Epidermal melanocyte (primary cell): ENCODE data around the gene LMF2.

Source experiments
- DNase-seq: peaks from one replicate; pipeline ENCODE4 v3.0.0; 2011; ENCODE audit warnings: low spot score; ENCODE audit not compliant: insufficient read length

Gene LMF2

GRCh38 chr22:50467341-50467740, 40.2 kb downstream of the LMF2 start:
- DNase-seq, result no peak

- no peak for DNase-seq
These were observed 42.2 kb downstream of the LMF2 start for GRCh38 chr22:50465066-50465930.

GRCh38 chr22:50464451-50464850, 43.1 kb downstream of the LMF2 start:
- DNase-seq, result no peak

- no peak for DNase-seq
These were observed 44.2 kb downstream of the LMF2 start for GRCh38 chr22:50463188-50463900.

- no peak for DNase-seq
These were observed 45.4 kb downstream of the LMF2 start for GRCh38 chr22:50461979-50462540.

- DNase-seq, result no peak
These were observed 46.0 kb downstream of the LMF2 start for GRCh38 chr22:50461536-50461935.

- no peak for DNase-seq
These were observed 46.6 kb downstream of the LMF2 start for GRCh38 chr22:50460938-50461337.

- DNase-seq, result no peak
These were observed 47.9 kb downstream of the LMF2 start for GRCh38 chr22:50459496-50460140.

- DNase-seq, result no peak
These were observed 48.5 kb downstream of the LMF2 start for GRCh38 chr22:50459016-50459415.

GRCh38 chr22:50456466-50457234, 50.9 kb downstream of the LMF2 start:
- DNase-seq, result no peak

GRCh38 chr22:50456026-50456425, 51.5 kb downstream of the LMF2 start:
- DNase-seq, result no peak

- DNase-seq, result no peak
These were observed 52.3 kb downstream of the LMF2 start for GRCh38 chr22:50455201-50455600.

GRCh38 chr22:50454556-50455075, 52.9 kb downstream of the LMF2 start:
- DNase-seq, result no peak
